Astrocyte of the hippocampus (primary cell): ENCODE measurements around the gene MST1.
A peak's percentile ranks its signal among the peaks of the same experiment; 100 is the strongest.

Source experiments
- DNase-seq: peaks from one replicate; pipeline ENCODE4 v3.0.0; 2011; ENCODE audit warnings: low read depth, low spot score

Gene MST1

DNA sequence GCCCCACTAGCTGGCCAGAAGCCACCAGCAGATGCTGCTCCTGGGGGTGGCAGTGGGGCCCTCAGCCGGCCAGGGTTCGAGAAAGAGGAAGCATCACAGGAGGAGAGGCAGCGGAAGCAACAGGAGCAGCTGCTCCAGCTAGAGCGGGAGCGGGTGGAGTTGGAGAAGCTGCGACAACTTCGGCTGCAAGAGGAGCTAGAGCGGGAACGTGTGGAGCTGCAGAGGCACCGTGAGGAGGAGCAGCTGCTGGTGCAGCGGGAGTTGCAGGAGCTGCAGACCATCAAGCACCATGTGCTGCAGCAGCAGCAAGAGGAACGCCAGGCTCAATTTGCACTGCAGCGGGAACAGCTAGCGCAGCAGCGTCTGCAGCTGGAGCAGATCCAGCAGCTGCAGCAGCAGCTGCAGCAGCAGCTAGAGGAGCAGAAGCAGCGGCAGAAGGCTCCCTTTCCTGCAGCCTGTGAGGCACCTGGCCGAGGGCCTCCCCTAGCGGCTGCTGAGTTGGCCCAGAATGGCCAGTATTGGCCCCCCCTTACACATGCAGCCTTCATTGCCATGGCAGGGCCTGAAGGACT lies 32.6 kb downstream of the MST1 start:
- DNase-seq = no peak

DNA sequence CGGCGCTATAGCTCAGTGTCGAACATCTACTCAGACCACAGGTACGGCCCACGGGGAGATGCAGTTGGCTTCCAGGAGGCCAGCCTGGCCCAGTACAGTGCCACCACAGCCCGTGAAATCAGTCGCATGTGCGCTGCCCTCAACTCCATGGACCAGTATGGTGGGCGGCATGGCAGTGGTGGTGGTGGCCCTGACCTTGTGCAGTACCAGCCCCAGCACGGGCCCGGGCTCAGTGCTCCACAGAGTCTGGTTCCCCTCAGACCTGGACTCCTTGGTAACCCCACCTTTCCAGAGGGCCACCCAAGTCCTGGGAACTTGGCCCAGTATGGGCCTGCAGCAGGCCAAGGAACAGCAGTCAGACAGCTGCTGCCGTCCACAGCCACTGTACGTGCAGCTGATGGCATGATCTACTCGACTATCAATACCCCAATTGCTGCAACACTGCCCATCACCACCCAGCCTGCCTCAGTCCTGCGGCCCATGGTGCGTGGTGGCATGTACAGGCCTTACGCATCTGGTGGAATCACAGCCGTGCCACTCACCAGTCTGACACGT lies 33.5 kb downstream of the MST1 start:
- no peak for DNase-seq

DNA sequence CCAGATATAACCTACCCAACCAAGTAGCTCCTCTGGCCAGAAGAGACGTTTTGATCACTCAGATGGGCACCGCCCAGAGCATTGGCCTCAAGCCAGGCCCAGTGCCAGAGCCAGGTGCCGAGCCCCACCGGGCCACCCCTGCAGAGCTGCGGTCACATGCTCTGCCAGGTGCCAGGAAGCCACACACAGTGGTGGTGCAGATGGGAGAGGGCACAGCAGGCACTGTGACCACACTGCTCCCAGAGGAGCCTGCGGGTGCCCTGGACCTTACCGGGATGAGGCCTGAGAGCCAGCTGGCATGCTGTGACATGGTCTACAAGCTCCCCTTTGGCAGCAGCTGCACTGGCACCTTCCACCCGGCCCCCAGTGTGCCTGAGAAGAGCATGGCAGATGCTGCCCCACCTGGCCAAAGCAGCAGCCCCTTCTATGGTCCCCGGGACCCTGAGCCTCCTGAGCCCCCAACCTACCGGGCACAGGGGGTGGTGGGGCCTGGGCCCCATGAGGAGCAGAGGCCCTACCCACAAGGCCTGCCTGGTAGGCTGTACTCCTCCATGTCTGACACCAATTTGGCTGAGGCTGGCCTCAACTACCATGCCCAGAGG lies 34.2 kb downstream of the MST1 start:
- DNase-seq = no peak

DNA sequence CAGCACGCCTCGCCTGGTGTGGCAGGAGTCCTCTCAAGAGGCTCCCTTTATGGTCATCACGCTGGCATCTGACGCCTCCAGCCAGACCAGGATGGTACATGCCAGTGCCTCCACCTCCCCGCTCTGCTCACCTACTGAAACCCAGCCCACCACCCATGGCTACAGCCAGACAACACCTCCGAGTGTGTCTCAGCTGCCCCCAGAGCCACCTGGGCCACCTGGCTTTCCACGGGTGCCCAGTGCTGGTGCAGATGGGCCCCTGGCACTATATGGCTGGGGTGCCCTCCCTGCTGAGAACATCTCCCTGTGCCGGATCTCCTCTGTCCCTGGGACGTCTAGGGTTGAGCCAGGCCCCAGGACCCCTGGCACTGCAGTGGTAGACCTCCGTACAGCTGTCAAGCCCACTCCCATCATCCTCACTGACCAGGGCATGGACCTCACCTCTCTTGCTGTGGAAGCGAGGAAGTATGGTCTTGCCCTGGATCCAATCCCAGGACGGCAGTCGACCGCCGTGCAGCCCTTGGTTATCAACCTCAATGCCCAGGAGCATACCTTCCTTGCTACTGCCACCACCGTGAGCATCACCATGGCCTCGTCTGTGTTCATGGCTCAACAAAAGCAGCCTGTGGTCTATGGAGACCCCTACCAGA lies 35.0 kb downstream of the MST1 start:
- DNase-seq = no peak

DNA sequence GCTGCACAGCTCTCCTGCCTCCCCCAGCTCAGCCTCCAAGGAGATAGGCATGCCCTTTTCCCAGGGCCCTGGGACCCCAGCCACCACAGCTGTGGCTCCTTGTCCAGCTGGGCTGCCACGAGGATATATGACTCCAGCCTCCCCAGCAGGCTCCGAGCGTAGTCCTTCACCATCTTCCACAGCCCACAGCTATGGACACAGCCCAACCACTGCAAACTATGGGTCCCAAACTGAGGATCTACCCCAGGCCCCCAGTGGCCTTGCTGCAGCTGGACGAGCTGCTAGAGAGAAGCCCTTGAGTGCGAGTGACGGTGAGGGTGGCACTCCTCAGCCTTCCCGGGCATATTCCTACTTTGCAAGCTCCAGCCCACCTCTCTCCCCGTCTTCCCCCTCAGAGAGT lies 35.7 kb downstream of the MST1 start:
- no peak for DNase-seq

DNA sequence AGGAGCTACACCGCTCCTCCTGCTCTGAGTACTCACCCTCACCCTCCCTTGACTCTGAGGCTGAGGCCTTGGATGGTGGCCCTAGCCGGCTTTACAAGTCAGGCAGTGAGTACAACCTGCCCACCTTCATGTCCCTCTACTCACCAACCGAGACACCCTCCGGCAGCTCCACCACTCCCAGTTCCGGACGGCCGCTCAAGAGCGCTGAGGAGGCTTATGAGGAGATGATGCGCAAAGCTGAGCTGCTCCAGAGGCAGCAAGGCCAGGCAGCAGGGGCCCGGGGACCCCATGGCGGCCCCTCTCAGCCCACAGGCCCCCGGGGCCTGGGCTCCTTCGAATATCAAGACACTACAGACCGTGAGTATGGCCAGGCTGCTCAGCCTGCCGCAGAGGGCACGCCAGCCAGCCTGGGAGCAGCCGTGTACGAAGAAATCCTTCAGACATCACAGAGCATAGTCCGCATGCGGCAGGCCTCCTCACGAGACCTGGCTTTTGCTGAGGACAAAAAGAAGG lies 36.3 kb downstream of the MST1 start:
- DNase-seq = no peak

DNA sequence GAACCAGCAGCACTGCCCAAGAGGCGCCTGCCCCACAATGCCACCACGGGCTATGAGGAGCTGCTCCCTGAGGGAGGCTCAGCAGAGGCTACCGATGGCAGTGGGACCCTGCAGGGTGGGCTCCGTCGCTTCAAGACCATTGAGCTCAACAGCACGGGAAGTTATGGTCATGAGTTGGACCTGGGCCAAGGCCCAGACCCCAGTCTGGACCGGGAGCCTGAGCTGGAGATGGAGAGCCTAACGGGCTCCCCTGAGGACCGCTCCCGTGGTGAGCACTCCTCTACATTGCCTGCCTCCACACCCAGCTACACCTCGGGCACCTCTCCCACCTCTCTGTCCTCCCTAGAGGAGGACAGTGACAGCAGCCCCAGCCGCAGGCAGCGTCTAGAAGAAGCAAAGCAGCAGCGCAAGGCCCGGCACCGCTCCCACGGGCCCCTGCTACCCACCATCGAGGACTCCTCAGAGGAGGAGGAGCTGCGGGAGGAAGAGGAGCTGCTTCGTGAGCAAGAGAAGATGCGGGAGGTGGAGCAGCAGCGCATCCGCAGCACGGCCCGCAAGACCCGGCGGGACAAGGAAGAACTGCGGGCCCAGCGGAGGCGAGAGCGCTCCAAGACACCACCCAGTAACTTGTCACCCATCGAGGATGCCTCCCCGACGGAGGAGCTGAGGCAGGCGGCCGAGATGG lies 36.9 kb downstream of the MST1 start:
- no peak for DNase-seq

DNA sequence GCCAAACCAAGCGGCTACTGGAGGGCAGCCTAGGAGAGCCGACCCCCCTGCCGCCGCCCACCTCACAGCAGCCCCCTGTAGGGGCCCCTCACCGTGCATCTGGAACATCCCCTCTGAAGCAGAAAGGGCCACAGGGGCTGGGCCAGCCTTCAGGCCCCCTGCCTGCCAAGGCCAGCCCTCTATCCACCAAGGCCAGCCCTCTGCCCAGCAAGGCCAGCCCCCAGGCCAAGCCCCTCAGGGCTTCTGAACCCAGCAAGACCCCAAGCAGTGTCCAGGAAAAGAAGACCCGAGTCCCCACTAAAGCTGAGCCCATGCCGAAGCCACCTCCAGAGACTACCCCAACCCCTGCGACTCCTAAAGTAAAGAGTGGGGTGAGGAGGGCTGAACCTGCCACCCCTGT lies 38.6 kb downstream of the MST1 start:
- no peak for DNase-seq

DNA sequence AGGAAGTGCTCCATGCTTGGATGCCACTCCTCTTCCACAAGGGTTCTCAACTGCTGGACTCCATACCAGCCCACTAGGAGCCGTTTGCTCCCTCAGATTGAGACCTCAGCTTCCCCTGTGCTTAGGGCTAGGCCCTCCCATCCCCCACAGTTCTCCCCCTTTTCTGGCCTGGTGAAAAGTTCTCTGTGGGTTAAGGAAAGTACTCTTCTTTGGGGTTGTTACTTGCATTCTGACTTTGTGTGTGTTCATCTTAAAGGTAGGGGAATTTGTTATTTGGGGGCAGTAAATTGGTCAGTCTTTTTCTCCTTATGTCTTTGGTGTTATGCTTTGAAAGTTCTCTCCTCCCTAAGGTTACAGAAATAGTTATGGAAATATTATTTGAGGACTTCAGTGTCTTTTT lies 39.1 kb downstream of the MST1 start:
- no peak for DNase-seq

DNA sequence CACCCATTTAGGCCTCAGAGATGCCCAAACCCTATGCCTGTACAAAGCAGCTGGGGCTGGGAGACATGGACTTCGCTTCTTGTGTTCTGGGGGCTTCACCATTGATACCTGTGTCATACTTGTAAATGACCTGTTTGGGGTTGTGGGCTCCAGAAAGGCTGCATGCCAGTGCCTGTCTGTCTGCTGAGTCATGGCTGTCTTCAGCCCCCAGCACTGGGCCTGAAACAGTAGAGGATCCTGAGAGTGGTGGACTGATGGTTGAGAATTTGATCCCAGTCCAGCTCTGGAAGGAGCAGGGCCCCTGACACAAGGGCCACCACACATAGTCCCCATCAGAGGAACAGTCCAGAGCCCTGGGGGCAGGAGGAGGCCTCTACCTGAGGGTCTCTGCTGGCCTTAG lies 39.7 kb downstream of the MST1 start:
- peak; percentile 43 for DNase-seq

DNA sequence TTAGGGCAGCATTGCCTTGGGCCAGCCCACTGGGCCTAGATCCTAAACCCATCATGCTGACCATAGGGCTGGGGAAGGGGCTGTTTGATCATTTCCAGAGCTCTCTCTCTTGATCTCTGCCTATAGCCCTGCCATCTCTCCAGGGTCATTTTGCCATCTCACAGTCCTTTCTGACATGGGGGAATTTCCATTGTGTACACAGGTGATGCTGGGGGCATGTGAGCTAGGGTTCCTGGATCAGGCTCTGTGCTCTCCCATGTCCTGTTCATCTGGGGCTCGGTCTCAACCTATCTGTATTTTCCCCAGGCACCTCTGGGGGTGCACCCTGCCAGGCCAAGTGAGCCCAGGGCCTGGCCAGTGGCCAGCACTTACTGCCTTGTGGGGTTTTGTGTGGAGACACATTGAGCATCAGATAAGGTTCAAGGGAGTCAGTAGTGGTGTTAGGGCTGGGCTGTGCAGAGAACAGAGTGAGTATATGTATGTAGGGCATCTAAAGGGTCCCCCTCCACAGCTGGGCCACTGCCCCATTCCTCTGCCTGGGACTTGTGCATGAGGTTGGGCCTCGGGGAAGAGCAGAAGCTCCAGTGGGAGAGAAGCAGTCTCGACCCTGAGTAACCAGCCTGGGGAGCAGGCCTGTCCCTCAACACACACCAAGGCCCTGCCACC lies 40.8 kb downstream of the MST1 start:
- DNase-seq = no peak

DNA sequence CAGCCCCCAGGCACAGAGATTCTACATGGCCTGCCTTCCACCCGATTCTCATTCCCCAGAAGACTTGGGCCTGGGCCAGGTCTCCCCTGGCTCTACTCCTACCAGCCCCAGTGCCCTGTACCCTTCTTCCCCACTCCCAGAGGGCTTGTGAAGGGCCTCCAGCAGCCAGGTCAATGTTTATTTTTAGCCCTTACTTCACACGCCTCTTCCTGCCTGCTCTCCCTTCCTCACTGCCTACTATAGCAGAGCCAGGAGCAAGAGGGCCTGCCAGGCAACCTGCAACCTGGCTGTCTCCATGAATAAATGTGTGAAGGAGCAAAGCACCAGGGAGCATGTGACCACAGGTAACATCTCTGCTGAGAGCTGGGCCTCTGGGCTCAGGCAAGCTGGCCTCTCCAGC lies 41.5 kb downstream of the MST1 start:
- DNase-seq = no peak

DNA sequence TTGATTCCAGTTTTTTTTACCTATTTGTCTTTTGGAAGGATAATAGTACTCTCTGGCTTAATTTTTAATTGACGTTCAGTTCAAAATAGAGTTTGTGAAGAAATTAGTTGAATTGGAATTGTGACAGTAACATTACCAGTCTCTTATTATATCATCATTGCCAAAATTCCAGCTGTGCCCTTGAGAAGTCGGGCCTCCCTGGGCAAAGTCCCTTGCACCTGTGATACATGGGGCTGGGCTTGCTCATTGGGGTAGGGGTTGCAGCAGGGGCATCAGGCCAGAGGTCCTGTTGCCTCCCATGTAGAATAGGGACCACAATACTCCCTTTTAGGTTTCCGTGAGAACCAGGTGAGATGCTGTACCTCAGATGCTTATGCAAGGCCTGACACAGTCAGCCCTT lies 43.0 kb downstream of the MST1 start:
- DNase-seq = no peak

DNA sequence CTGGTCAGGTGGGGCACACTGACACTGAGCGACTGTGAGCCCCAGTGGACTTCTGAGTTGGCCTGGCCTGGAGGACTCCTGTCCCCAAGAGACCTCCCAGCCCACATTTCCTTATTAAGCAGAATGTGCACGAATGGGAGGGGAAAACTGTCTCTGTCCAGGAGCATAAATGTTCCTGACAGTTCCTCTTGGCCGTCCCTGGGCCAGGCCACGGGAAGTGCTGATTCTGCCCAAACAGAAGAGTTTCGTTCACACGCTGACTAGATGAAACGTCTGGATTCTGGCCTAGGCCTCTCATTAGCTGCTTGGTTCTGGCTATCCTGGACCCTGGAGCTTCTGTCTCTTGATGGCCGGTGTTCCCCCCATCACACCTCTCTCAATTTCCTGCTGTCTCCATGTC lies 44.6 kb downstream of the MST1 start:
- no peak for DNase-seq

DNA sequence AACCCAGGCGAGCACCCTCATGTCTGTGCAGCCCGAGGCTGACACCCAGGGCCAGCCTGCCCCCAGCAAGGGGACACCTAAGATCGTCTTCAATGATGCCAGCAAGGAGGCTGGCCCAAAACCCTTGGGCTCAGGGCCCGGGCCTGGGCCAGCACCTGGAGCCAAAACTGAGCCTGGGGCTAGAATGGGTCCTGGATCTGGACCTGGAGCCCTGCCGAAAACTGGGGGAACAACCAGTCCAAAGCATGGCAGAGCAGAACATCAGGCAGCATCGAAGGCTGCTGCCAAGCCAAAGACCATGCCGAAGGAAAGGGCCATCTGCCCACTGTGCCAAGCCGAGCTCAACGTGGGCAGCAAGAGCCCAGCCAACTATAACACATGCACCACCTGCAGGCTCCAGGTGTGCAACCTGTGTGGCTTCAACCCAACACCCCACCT lies 46.5 kb downstream of the MST1 start:
- DNase-seq = no peak

DNA sequence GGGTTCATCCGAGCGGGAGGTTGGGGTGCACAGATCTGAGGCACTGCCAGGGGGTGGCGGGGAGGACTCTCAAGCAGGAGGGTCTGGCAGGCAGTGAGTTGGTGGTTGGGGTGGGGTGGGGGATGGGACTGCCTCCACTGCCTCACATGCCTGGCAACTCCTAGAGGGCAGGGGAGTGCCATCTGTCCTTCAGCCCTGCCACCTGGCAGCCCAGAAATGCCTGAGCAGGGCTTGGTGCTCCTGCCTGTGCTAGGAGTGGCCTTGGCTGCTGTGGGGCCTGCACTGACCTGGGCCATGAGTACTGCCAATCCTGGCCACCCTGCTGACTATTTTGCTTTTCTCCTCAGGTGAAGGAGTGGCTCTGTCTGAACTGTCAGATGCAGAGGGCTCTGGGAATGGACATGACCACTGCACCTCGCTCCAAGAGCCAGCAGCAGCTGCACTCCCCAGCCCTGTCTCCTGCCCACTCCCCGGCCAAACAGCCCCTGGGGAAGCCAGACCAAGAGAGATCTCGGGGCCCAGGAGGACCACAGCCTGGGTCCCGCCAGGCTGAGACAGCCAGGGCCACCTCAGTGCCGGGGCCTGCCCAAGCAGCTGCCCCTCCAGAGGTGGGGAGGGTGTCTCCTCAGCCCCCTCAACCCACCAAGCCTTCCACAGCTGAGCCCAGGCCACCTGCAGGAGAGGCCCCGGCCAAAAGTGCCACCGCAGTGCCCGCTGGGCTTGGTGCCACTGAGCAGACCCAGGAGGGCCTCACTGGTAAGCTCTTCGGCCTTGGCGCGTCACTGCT lies 47.2 kb downstream of the MST1 start:
- no peak for DNase-seq

DNA sequence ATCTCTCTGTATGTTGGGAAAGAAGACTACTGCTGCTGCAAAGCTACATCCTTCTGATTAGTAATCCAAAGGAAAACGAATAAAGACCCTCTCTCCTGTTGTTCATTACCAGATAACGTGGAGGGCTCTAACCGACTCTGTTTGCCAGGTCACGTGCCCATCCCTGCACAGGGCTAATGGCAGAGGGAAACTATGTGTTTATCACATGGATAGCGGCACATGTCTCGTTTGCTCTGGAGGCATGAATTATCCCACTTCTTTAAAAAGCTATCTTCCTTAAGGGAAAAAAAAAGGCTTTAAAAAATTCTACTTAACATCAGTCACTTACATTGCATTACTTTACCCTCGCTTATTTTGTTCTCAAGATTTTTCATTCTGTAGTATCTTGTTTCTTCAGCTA lies 48.0 kb downstream of the MST1 start:
- no peak for DNase-seq

DNA sequence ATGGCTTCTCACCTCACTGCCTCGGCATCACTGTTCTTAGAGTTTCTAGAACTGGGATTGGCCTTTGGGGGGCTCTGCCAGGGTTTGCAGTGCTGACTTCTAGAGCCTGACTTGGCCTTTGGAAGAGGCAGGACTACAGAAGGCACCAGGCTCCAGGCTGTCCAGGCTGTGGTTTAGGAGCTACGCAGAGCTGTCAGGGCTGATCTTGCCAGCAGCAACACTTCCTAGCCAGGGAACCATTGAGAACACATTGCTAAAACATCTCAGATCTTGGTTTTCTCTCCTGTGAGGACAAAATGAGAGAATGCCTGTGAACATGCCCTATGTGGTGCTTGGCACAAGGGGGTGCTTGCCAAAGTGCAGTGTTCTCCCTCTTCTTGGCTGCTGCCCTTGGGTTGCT lies 49.7 kb downstream of the MST1 start:
- DNase-seq = no peak

DNA sequence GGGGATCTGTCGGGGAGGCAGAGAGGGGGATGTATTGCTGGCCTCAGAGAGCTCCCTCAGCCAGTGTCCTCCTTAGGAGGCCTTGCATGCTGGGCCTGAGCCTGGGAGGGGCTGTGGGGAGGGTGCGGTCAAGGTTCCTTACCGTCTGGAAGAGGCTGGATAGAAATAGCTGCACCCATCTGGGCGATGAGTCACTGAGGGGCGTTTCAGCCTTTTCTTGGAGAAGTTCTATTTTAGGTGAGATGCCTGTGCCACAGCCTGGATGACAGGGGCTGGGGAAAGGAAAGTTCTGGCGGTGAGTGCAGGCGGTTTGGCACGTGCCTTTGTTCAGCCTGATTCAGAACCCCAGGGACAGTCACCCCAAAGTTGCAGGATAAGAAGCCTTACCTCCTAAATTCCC lies 50.8 kb downstream of the MST1 start:
- peak; percentile 65 for DNase-seq

DNA sequence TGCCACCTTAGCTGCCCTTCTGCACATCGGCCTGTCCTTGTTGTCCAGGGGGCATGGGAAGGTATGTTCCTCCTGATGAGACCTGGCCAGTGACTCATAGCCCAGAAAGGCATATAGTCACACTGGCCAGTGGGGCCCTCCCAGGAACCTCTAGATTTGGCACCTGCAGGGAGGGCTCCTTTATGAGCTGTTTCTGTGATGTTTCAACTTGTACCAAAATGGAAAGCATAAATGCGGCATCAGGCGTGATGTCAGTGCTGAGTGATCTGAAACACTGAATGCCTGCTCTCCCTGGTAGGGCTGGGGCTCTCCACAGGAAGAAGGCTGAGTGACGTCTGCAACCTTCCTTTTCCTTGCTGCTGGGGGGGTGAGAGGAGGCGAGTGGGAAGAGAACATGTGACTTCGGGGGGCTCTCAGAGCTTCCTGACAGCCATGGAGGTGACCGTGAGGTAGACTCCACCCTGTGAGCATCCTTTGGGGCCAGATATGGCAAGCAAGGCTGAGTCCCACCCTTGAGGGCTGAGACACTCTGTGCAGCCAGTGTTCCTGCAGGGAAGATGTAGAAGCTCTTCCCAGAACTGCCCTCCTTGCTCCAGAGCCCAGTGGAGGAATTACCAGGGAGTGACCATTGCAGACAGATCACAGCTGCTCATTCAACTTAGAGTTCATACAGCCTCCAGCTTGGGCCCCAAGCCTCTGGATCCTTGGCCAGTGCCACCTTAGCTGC lies 52.2 kb downstream of the MST1 start:
- DNase-seq = no peak
